ENCODE data around the gene SFRP2.

The SFRP2 gene

DNA sequence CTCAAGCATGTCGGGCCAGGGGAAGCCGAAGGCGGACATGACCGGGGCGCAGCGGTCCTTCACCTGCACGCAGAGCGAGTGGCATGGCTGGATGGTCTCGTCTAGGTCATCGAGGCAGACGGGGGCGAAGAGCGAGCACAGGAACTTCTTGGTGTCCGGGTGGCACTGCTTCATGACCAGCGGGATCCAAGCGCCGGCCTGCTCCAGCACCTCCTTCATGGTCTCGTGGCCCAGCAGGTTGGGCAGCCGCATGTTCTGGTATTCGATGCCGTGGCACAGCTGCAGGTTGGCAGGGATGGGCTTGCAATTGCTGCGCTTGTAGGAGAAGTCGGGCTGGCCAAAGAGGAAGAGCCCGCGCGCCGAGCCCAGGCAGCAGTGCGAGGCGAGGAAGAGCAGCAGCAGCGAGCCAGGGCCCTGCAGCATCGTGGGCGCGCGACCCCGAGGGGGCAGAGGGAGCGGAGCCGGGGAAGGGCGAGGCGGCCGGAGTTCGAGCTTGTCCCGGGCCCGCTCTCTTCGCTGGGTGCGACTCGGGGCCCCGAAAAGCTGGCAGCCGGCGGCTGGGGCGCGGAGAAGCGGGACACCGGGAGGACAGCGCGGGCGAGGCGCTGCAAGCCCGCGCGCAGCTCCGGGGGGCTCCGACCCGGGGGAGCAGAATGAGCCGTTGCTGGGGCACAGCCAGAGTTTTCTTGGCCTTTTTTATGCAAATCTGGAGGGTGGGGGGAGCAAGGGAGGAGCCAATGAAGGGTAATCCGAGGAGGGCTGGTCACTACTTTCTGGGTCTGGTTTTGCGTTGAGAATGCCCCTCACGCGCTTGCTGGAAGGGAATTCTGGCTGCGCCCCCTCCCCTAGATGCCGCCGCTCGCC lies at the start of gene SFRP2:
TSS of gene SFRP2 (minus strand) at position 671 of the 864 bp plus-strand sequence. CDS start at position 423, 248 bp downstream.
- DNase-seq (ENCODE audit: extremely low spot score) = no peak
- TF ChIP-seq LEF1 (IDR thresholded peaks at IDR 0.05; ENCODE audit: borderline replicate concordance) = no peak
- no peak for TF ChIP-seq FOXM1 (IDR thresholded peaks at IDR 0.05; ENCODE audit: borderline replicate concordance)
- no peak for TF ChIP-seq BHLHE40 (IDR thresholded peaks at IDR 0.05; ENCODE audit: borderline replicate concordance)
- TF ChIP-seq FOXK2 (IDR thresholded peaks at IDR 0.05) = no peak
- no peak for TF ChIP-seq NFRKB (IDR thresholded peaks at IDR 0.05)
- no peak for TF ChIP-seq ELF4 (IDR thresholded peaks at IDR 0.05)
- no peak for TF ChIP-seq FOXA1 (IDR thresholded peaks at IDR 0.05)
- no peak for TF ChIP-seq L3MBTL2 (conservative IDR thresholded peaks at IDR 0.05)
- CTCF ChIA-PET = no interaction called here
- POLR2A ChIA-PET = no interaction called here

DNA sequence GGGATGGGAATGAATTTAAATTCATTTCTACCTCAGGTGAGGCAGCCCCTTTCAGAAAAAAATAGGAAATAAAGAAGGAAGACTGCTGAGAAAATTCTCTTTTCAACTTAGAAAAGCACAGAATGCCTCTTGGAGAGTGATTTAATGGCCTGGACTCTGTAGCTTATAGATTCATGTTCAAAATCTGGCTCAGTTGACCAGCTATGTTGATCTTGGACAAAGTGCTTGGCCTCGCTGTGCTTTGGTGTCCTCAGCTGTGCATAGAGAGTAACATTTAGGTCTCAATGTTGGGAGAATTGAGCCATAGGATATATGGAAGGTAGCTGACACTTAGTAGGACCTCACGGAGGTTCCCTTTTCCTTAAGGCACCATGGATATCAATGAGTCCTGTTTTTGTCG lies 49.7 kb upstream of the SFRP2 start:
- ChIA-PET CTCF (no interaction called here), POLR2A (no interaction called here)
- DNase-seq (ENCODE audit: extremely low spot score) = no peak
- TF ChIP-seq NFRKB (IDR thresholded peaks at IDR 0.05) = no peak
- TF ChIP-seq CTBP1 (IDR thresholded peaks at IDR 0.05; ENCODE audit: borderline replicate concordance) = no peak
- TF ChIP-seq ARNT (IDR thresholded peaks at IDR 0.05) = no peak
- TF ChIP-seq FOXM1 (IDR thresholded peaks at IDR 0.05; ENCODE audit: borderline replicate concordance) = no peak
- TF ChIP-seq HDGF (IDR thresholded peaks at IDR 0.05; ENCODE audit: borderline replicate concordance) = no peak
- no peak for TF ChIP-seq LEF1 (IDR thresholded peaks at IDR 0.05; ENCODE audit: borderline replicate concordance)
- no peak for TF ChIP-seq SP1 (IDR thresholded peaks at IDR 0.05)
- TF ChIP-seq ZNF384 (IDR thresholded peaks at IDR 0.05) = no peak
- no peak for TF ChIP-seq ELF4 (IDR thresholded peaks at IDR 0.05)
- no peak for TF ChIP-seq L3MBTL2 (conservative IDR thresholded peaks at IDR 0.05)
- TF ChIP-seq FOXK2 (IDR thresholded peaks at IDR 0.05) = no peak

- CTCF ChIA-PET = no interaction called here
- POLR2A ChIA-PET = no interaction called here
- TF ChIP-seq TARDBP (IDR thresholded peaks at IDR 0.05) (no peak), CTBP1 (IDR thresholded peaks at IDR 0.05; ENCODE audit: borderline replicate concordance) (no peak), BHLHE40 (IDR thresholded peaks at IDR 0.05; ENCODE audit: borderline replicate concordance) (no peak), NFRKB (IDR thresholded peaks at IDR 0.05) (no peak), SP1 (IDR thresholded peaks at IDR 0.05) (no peak), SUZ12 (IDR thresholded peaks at IDR 0.05) (no peak), FOXM1 (IDR thresholded peaks at IDR 0.05; ENCODE audit: borderline replicate concordance) (no peak), ELF4 (IDR thresholded peaks at IDR 0.05) (no peak)
- DNase-seq (ENCODE audit: extremely low spot score) = no peak
Observed at GRCh38 chr4:153834901-153835300, 46.0 kb upstream of the SFRP2 start.

DNA sequence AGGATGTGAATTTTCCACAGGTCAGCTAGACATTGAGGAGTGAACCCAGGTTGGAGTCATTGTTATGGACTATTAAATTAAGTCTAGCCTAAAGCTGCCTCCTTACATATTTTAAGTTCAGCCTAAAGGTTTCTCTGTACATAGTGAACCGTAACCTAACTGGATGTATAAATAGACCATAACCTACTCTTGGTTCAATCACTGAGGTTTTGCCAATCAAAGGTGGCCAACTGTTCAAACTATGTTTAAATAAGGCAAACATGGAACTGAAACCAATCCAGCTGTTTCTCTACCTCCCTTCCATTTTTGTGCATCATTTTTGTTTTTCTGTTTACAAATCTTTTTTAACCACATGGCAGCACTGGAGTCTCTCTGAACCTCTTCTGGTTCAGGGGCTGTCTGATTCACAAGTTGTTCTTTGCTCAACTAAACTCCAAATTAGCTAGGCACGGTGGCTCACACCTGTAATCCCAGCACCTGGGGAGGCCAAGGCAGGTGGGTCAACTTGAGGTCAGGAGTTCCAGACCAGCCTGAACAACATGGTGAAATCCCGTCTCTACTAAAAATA lies 43.9 kb upstream of the SFRP2 start:
- no peak for DNase-seq (ENCODE audit: extremely low spot score)
- ChIA-PET POLR2A (no interaction called here), CTCF (no interaction called here)
- TF ChIP-seq FOXM1 (IDR thresholded peaks at IDR 0.05; ENCODE audit: borderline replicate concordance) = no peak
- TF ChIP-seq L3MBTL2 (conservative IDR thresholded peaks at IDR 0.05) = no peak
- no peak for TF ChIP-seq HDGF (IDR thresholded peaks at IDR 0.05; ENCODE audit: borderline replicate concordance)
- no peak for TF ChIP-seq FOXA1 (IDR thresholded peaks at IDR 0.05)
- no peak for TF ChIP-seq NFRKB (IDR thresholded peaks at IDR 0.05)
- no peak for TF ChIP-seq BHLHE40 (IDR thresholded peaks at IDR 0.05; ENCODE audit: borderline replicate concordance)
- no peak for TF ChIP-seq ARNT (IDR thresholded peaks at IDR 0.05)

GRCh38 chr4:153832054-153832453 lies 43.2 kb upstream of the SFRP2 start:
- POLR2A ChIA-PET = interaction anchor here (0.6 kb wide), 1 partner anchor 1003 kb away, joined by 4 read pairs; no protein-coding TSS in a partner anchor
- TF ChIP-seq FOXK2 (IDR thresholded peaks at IDR 0.05) (no peak), SP1 (IDR thresholded peaks at IDR 0.05) (no peak), ELF4 (IDR thresholded peaks at IDR 0.05) (no peak), L3MBTL2 (conservative IDR thresholded peaks at IDR 0.05) (no peak), FOXA1 (IDR thresholded peaks at IDR 0.05) (no peak), TARDBP (IDR thresholded peaks at IDR 0.05) (no peak), NFRKB (IDR thresholded peaks at IDR 0.05) (no peak), SUZ12 (IDR thresholded peaks at IDR 0.05) (no peak), HDGF (IDR thresholded peaks at IDR 0.05; ENCODE audit: borderline replicate concordance) (no peak), LEF1 (IDR thresholded peaks at IDR 0.05; ENCODE audit: borderline replicate concordance) (no peak), BHLHE40 (IDR thresholded peaks at IDR 0.05; ENCODE audit: borderline replicate concordance) (no peak), CTBP1 (IDR thresholded peaks at IDR 0.05; ENCODE audit: borderline replicate concordance) (no peak), FOXM1 (IDR thresholded peaks at IDR 0.05; ENCODE audit: borderline replicate concordance) (no peak), ZNF384 (IDR thresholded peaks at IDR 0.05) (no peak), ARNT (IDR thresholded peaks at IDR 0.05) (no peak)
- TF ChIP-seq, protein P1, sequence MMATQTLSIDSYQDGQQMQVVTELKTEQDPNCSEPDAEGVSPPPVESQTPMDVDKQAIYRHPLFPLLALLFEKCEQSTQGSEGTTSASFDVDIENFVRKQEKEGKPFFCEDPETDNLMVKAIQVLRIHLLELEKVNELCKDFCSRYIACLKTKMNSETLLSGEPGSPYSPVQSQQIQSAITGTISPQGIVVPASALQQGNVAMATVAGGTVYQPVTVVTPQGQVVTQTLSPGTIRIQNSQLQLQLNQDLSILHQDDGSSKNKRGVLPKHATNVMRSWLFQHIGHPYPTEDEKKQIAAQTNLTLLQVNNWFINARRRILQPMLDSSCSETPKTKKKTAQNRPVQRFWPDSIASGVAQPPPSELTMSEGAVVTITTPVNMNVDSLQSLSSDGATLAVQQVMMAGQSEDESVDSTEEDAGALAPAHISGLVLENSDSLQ (IDR thresholded peaks at IDR 0.05) = no peak
- DNase-seq (ENCODE audit: extremely low spot score) = no peak
- CTCF ChIA-PET = no interaction called here

DNA sequence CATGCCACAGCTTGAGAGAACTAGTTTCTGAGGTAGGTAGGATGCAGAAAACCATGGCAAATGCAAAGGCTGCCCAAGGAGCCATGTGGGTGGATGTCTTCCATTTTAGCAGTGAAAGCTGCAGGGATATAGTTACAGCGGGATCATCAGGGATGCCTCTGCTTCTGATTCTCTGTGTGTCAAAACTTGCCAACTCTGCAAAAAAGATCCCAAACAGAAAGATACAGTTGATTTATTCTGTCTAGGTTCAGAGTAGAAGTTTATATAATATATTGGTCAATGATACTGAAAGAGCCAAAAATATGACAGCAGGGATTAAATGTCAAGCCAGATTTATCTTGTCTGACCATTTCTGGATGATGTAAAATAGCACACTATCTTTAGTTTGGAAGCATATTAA lies 42.4 kb upstream of the SFRP2 start:
- no peak for DNase-seq (ENCODE audit: extremely low spot score)
- POLR2A ChIA-PET = no interaction called here
- TF ChIP-seq, protein P1 (IDR thresholded peaks at IDR 0.05) = no peak
- TF ChIP-seq ARNT (IDR thresholded peaks at IDR 0.05) (no peak), NFRKB (IDR thresholded peaks at IDR 0.05) (no peak), L3MBTL2 (conservative IDR thresholded peaks at IDR 0.05) (no peak)
- CTCF ChIA-PET = no interaction called here

DNA sequence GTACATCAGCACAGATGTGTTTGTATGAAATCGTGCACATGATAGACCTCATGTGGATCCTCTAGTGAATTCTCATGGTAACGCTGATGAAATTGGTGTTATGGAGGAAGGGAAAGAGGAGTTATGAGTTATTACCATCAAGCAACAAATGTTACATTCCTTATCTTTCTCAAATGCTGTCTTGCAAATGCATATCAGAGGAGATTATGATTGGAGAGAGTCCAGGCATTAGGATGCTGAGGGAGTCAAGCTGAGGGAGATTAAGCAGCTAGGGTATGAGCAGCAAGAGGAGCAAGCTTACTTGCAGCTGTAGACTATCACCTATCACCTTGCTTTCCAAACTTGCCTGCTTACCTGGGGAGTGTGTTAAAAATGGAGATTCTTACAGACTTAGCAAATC lies 36.8 kb upstream of the SFRP2 start:
- ChIA-PET CTCF (no interaction called here), POLR2A (no interaction called here)
- no peak for DNase-seq (ENCODE audit: extremely low spot score)
- TF ChIP-seq FOXK2 (IDR thresholded peaks at IDR 0.05) = no peak
- TF ChIP-seq, protein P1 (IDR thresholded peaks at IDR 0.05) = no peak
